GM18498 (cell line): ENCODE data around the gene CALHM1.
"Not testable (repeated sequence)": the region's sequence is repeated elsewhere in the genome, so short reads cannot be mapped to it uniquely, and the experiment has no call there.

Experiments used
- ATAC-seq: cut with Tn5 transposase; IDR thresholded peaks from one replicate; pipeline ENCODE4 v1.9.1; 2021; ENCODE audit warnings: mild to moderate bottlenecking, moderate library complexity; ENCODE audit not compliant: unreplicated experiment

Gene CALHM1

DNA sequence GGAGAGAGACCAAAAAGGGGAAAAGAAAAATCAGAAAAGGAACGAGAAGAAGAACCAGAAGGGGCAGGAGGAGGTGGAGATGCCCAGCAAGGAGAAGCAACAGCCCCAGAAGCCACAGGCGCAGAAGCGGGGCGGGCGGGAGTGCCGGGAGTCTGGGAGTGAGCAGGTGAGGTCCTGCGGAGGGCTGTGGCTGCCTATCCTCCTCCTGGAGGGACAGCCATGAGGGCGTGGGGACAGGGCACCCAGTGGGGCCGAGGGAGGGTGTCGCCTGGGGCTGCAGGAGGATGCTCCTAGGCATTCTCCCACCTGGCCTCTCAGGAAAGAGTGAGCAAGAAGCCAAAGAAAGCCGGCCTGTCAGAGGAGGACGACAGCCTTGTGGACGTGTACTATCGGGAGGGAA lies 18.3 kb downstream of the CALHM1 start:
- ATAC-seq, result no peak

DNA sequence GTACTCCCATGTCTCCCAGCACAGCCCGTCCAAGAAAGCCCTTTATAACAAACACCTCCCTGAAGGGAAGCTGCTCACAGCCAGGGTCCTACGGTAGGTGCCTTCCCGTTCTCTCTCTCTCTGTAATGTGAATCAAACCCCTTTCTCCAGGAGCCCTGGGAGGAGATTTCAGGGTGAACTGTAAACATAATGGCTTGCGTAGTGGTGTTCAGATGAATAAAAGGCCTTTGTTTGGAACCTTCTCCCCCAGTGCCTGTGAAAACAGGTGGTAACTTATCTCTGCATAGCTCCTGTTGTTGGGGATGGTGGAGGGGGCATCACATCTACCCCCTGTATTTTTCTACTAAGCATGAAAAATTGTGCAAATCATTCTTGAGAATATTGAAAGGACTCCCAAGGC lies 18.9 kb downstream of the CALHM1 start:
- ATAC-seq, result no peak

DNA sequence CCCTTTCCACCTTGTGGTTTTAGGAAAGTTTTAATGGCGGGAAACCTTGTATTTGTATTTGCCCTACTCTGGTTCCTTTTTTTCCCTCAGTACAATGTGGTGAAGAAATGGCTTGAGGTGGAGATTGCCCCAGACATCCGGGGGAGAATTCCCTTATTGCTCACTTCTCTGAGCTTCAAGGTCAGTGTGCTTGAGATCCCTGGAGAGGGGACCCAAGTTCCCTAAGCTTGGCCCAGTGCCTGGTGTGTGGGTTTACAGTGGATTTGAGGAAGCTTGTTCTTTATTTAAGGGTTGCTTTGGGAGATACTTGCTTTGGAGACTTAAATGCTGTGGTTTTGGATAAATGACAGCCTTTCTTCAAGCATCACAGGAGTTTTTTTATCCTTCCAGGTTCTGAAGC lies 24.8 kb downstream of the CALHM1 start:
- no peak for ATAC-seq

DNA sequence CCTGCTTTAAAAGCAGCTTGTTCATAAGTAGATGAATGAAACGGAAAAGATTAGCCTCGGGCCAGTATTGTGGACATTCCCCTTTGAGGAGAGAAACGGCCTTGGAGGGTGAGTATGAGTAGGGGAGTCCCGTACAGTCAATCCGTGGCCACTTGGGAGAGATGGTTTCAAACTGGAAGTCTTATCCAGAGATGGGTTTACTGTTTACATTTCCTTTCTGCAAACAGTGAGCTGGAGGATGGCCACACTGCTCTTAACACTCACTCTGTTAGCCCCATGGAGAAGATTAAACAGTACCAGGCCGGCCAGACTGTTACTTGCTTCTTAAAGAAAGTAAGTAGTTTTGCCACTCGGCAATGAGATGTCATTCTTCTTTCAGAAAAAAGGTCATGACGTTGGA lies 26.8 kb downstream of the CALHM1 start:
- no peak for ATAC-seq

DNA sequence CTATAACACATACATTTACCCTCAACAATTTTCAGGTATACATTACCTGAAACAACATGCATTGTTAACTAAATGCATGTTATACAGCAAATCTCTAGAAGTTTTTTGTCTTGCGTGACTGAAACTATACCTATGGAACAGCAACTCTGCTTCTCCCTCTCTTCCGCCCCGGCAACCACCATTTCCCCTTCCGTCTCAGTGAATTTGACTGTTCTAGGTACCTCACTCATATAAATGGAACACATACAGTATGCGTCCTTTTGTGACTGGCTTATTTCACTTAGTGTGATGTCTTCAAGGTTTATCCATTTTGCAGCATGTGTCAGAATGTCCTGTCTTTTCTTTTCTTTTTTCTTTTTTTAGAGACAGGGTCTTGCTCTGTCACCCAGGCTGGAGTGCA lies 29.1 kb downstream of the CALHM1 start:
- no peak for ATAC-seq

DNA sequence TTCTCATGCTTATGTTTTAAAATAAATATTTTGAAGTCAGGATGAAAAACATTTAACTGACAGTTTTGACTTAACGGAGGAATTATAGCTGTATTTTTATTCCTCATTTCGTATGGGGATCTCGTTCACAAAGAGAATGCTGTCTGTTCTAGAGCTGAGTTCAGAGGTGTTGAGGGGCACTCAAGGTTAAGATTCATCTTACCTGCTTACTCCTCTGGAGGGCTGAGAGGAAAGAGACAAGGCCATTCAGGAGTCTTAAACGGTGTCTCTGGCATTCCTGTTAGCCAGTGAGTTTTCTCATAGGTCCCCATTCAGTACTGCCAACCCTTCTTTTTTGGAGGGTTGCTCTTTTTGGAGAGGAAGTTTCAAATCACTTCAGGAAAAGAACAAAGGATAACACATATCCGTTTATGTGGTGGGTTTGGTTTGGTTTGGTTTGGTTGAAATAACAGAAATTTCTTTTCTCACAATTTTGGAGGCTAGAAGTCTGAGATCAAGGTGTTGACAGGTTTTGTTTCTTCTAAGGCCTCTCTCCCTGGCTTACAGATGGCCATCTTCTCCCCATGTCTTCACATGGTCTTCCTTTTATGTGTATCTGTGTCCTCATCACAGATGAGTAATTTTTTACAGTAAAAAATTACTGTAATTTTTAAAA lies 29.6 kb downstream of the CALHM1 start:
- no peak for ATAC-seq

DNA sequence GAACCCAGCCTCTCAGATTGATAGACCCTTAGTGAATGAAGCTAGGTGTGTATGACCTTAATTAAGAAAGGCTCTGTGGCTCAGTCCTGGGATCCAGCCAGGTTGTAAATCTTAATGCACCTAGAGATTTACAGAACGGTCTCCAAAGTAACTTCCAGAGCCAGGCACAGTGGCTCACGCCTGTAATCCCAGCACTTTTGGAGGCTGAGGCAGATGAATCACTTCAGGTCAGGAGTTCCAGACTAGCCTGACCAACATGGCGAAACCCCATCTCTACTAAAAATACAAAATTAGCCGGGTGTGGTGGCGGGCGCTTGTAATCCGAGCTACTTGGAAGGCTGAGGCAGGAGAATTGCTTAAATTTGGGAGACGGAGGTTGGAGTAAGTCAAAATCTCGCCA lies 30.8 kb downstream of the CALHM1 start:
- no peak for ATAC-seq

- ATAC-seq, result no peak
Observed at GRCh38 chr10:103423748-103424147, 35.0 kb downstream of the CALHM1 start.

- ATAC-seq, result no peak
Observed at GRCh38 chr10:103419101-103419500, 39.6 kb downstream of the CALHM1 start.

DNA sequence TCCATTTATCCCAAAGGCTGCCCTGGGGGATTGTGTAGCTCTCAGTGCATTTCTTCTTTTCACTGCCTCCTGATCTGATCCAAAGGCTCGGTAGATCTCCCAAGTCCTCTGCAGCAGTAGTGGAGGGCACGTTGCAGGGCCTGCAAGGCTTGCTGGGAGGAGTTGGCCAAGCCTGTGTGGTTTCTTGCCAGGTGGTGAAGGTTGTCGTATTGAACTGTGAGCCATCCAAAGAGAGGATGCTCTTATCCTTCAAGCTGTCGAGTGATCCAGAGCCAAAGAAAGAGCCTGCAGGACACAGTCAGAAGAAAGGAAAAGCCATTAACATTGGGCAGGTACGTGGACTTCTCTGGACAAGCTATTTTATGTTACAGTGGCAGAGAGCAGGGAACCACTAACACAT lies 41.1 kb downstream of the CALHM1 start:
- ATAC-seq, result no peak

GRCh38 chr10:103417148-103417469 lies 41.6 kb downstream of the CALHM1 start:
- ATAC-seq, result not testable (repeated sequence)

DNA sequence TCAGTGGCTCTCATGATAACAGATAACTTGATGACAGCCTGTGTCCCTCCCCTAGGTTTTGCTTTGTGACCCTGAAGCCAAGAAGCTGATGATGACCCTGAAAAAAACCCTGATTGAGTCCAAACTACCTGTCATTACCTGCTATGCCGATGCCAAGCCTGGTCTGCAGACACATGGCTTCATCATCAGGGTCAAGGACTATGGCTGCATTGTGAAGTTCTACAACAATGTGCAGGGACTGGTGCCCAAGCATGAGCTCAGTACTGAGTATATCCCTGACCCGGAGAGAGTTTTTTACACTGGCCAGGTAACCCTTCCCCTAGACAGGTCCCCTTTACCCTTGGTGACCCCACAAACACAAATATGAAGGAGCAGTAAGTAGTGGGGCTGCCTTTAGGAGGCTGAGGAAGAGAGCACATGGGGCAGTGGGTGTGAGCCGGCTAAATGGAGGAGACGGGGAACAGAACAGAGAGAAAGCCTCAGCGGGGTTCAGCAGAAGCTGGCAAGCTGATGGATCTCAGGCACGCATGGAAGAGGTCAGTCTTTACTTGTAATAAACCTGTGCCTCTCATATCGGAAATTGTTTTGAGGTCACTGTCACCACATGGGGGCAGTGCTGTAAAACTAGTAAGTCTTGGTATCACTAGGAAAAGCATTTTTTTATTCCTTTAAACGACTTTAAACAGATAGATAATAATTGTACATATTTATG lies 42.1 kb downstream of the CALHM1 start:
- ATAC-seq, result no peak

DNA sequence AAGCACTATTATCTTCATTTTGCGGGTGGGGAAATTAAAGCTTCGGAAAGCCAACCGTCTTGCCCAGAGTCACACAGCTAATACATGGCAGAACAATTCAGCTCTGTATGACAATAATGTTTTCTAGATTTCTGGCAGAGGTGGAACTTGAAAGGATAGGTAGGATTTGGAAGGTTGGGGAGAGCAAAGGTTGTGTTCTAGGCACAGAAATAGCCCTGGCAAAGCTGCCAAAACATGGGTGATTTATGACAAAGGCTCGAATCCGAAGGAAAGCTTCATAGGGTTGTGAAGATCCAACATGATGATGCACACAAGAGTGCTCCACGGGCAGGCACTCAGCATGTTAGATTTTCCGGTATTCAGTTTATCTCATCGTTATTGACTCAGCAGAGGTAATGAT lies 43.1 kb downstream of the CALHM1 start:
- no peak for ATAC-seq

DNA sequence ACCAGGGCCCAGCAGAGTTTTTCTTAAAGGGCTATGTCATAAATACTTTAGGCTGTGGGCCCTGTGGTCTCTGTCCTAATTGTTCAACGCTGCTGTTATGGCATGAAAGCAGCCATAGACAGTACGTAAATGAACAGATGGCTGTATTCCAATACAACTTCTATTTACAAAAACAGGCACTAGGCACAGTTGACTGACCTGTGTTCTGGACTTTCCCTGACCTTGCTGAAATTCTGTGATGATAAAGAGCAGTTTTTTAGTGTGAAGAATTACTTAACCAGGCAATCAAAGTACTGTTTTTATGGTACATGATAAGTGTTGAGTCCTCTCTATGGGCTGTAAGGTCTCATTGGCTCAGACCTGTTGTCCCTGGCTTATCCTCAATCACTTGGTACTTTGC lies 45.1 kb downstream of the CALHM1 start:
- no peak for ATAC-seq
